K562 (cell line): ENCODE results near the gene TTLL11.

Experiments
- CEBPG ChIP-seq, 3 experiments: fragments of 200-800 bp in 1 of 3; sonication (Bioruptor generic) in 1 of 3; sonication (generic) in 1 of 3; formaldehyde crosslinking in 1 of 3; IDR thresholded peaks in 2 of 3; conservative IDR thresholded peaks in 1 of 3; 2 replicates each; pipeline versions ENCODE4 v1.6.1 to v1.8.0; 2016 to 2022; ENCODE audit warnings: missing compliant biosample characterization in 2 of 3, missing genetic modification characterization in 2 of 3, mild to moderate bottlenecking in 1 of 3, missing genetic modification reagents in 1 of 3
- CREM ChIP-seq: IDR thresholded peaks from 2 replicates; pipeline ENCODE4 v1.6.1; 2014; ENCODE audit warnings: antibody characterized with exemption, low read depth
- HMGXB4 ChIP-seq: sonication (generic); formaldehyde crosslinking; IDR thresholded peaks from 2 replicates; pipeline ENCODE4 v1.8.1; 2023; ENCODE audit warnings: mild to moderate bottlenecking, missing genetic modification reagents
- POLR2AphosphoS5 ChIP-seq: IDR thresholded peaks from 2 replicates; pipeline ENCODE4 v1.6.1; 2011; ENCODE audit warnings: mild to moderate bottlenecking, low read depth, low read length, moderate library complexity; ENCODE audit not compliant: control insufficient read depth, insufficient read depth
- RAD21 ChIP-seq, 2 experiments: fragments of 250-450 bp in 1 of 2; fragments of 450-650 bp in 1 of 2; sonication (Bioruptor Pico) in 1 of 2; formaldehyde crosslinking in 1 of 2; IDR thresholded peaks in 1 of 2; conservative IDR thresholded peaks in 1 of 2; 2 replicates each; pipeline versions ENCODE4 v1.4.0 to v1.8.0; 2020 to 2022; ENCODE audit warnings: mild to moderate bottlenecking in 2 of 2, moderate library complexity in 1 of 2
- ZNF12 ChIP-seq: sonication (generic); formaldehyde crosslinking; IDR thresholded peaks from 2 replicates; pipeline ENCODE4 v1.4.0; 2020; ENCODE audit warnings: mild to moderate bottlenecking, missing genetic modification reagents

- TF ChIP-seq HMGXB4 (CRISPR knock-in tag) (no peak), ZNF12 (CRISPR knock-in tag) (no peak), CREM (no peak), CEBPG (CRISPR knock-in tag; IDR thresholded peaks at IDR 0.05) (no peak), CEBPG (tag; conservative IDR thresholded peaks at IDR 0.05 in 1 of 2, IDR thresholded peaks at IDR 0.05 in 1 of 2) (no peak), POLR2AphosphoS5 (no peak), RAD21 (CRISPR knock-in tag; conservative IDR thresholded peaks at IDR 0.05 in 1 of 2, IDR thresholded peaks at IDR 0.05 in 1 of 2) (no peak)
These were observed 32.6 kb upstream of the TTLL11 start for GRCh38 chr9:122125509-122126330.
